ENCODE results near the gene WNT7A.
"Not testable (repeated sequence)": the region's sequence is repeated elsewhere in the genome, so short reads cannot be mapped to it uniquely, and the experiment has no call there.

The WNT7A gene

DNA sequence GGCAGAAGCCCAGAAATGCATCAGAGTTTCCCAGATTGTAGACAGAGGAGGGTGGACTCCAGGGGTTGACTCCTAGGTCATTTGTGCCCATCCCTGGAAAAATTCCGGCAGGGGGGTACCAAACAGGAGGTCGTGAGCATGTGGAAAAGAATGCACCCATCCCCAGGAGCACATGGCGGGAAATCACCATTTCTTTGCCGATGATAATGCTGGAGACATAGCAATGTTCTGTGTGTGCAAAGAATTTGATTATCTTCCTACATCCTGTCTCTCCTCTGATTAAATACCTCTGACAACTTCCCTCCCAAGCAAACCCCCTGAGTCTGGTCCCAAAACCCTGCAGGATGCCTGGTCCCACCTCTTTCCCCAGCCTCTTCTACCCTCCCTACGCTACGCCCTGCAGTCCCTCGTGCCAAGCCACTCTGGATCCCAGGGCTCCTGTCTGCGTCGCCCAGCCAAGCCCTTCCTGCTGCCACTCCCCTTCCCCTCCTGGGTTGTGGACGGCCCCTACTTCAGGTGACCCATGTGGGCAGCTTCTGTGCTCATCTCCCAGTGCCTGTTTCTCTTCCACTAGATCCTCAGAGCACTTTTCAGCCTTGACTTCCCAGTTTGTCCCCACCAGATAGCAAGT lies 15.8 kb downstream of the WNT7A start:
- DNase-seq, result no peak

DNA sequence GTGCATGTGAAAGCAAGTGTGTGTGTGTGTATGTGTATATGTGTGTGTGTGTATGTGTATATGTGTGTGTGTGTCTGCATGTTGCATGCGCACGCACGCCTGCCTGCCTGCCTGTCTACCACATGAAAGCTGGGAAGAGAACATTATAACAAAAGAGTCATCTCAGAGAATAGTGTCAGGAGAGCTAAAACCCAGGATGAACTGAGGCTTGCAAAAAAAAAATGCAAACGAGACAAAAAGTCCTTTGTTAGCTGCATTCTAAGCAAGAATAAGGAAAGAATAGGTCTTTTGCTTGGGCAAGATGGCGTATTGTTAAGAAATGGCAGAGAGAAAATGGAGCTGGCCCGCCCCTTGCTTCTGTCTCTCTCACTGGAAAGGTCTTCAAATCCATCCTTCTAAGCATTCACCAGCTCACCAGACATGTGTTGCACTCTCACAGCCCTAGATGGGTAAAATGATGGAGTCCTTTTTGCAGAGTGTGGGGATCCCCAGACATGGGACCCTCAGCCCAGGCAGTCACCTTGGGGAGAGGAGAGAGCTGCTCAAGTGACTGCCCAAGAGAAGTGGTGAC lies 16.4 kb downstream of the WNT7A start:
- DNase-seq, result no peak

DNA sequence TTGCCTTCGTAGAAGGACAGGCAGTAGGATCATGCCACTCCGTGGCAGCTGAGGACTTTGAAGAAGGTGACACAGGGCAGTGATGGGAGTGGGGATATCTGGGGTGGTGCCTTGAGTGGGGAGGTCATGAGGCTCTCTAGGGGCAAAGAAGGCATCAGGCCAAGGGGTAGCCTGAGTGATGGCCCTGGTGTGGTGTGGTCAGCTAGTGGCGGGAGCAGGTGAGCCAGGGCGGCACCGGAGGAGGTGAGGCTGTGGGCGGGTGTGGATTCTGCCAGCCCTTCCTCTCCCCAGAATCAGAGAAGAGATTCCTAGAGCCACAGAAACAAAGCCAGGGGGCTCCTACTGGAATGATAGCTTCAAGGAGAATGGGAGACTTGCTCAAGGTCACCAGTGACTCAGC lies 18.4 kb downstream of the WNT7A start:
- no peak for DNase-seq

DNA sequence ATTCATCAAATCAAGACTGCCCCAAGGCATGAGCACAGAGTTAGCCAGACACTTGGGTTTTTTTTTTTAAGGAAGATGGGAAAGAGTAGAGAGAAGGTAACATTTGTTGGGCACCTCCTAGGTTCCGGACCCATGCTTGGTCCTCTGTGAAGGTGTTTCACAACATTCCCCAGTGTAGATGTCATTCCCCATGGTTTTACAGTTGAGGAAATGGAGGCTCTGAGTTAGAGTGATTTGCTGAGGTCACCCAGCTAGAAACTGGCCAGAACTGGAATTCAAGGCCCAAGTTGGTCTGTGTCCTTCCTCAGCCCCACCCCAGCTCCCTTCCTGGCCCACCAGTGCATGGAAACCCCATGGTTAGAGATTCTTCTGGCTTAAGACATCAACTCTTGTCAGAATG lies 19.9 kb downstream of the WNT7A start:
- DNase-seq, result no peak

DNA sequence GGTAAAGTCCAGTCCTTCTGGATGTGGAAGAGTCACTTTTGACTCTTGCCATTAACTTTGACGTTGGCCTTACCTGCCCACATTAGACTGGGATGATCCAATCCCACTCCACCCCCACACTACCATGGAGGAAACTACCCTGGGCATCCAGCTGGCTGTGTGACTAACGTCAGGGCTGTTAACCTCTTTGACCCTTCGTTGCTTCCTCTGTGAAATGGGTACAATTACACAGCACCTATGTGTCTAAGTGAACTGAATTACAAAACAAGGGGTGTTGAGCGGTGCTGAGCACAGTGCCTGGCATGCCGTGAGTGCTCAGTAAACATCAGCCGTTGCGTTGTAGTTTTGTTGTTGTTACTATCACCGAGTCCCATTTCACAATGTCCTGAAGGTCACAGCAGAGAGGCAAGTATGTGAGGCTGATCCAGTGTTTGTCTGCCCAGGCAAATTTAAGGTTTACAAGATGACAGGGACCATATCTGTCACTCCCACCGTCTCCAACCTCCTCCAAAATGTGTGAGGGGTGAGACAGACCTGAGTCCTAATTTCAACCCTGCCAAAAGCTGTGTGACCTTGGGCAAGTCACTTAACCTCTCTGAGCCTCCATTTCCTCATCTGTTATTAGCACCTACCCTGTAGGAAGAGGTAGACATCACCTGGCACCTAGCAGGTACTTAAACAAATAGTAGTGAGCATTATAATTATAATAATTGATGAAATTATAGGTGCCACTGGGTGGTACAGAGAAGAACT lies 20.9 kb downstream of the WNT7A start:
- DNase-seq, result no peak

DNA sequence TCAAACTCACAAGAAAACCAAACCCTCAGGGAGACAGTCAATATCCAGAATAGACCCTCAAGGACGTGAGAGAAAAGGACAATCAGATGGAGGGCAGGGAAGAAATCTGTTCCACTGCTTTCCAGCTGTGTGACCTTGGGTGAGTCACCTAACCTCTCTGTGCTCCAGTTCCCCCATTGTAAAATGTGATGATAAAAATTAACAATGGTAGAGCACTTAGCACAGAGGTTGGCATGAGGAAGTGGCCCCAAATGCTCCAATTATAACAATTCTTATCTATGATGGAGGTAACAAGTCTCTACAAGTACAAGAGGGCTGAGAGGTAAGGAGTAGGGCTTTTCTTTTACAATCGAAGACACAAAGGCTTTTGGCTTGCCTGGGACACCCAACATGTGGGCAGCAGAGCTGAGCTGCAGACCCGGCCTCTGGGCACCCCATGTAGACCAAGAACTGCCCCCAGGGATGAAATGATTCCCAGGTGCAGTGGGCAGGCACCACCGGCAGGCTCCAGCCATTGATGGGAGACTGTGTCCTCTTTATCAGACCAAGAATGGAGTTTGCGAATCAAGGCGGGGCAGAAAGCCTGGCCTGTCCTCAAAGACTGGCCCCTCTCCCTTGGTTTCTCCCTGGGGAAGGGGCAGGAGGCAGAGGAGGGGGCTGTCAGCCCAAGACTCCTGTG lies 22.0 kb downstream of the WNT7A start:
- no peak for DNase-seq

DNA sequence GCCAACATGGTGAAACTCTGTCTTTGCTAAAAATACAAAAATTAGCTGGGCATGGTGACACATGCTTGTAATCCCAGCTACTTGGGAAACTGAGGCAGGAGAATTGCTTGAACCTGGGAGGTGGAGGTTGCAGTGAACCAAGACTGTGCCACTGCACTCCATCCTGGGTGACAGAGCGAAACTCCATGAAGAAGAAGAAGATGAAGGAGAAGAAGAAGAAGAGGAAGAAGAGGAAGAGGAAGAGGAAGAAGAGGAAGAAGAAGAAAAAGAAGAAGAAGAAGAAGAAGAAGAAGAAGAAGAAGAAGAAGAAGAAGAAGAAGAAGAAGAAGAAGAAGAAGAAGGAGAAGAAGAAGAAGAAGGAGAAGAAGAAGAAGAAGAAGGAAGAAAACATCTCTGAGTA lies 23.2 kb downstream of the WNT7A start:
- DNase-seq, result not testable (repeated sequence)

DNA sequence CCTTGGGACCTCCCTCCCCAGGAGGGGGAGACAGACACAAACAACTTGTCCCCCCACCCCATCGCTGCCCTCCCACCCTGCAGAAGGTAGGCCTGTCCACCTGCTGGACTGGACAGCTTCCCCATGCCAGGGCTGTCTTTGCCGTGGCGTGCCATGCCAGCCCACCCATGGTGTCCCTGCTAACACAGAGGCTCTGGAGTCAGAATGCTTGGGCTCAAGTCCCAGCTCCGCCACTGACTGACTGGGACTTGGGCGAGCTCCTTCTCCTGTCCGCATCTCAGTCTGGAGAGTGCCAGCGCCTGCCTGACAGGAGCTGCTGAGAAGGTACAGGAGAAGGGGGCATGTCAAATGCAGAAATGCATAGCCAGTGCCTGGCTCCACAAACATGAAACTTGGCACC lies 23.9 kb downstream of the WNT7A start:
- no peak for DNase-seq

DNA sequence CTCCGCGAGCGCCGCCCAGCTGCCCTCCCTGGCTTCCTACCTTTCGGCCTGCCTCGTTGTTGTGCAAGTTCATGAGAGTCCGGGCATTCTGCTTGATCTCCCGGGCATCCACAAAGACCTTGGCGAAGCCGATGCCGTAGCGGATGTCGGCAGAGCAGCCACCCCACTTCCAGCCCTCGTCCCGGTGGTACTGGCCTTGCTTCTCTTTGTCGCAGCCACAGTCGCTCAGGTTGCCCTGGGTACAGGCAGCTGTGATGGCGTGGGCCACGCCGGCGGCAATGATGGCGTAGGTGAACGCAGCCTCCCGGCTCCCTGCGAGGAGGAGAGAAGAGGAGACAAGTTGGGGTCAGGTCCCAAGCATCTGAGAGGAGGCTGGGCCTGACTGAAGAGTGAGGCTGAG lies 25.4 kb downstream of the WNT7A start:
- DNase-seq, result no peak

DNA sequence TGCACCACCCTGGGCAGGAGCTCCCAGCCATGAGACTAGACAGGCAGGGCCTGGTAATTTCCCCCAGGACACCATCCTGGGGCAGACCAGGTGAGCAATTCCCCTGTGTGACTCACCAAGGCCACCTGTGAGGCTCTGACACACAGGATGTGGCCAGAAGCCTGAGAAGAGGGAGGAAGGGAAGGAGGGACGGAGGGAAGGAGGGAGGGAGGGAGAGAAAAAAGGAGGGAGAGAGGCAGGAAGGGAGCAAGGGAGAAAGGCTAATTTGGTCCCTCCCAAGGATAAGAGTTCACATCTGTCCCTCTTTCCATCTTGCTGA lies 25.9 kb downstream of the WNT7A start:
- no peak for DNase-seq

DNA sequence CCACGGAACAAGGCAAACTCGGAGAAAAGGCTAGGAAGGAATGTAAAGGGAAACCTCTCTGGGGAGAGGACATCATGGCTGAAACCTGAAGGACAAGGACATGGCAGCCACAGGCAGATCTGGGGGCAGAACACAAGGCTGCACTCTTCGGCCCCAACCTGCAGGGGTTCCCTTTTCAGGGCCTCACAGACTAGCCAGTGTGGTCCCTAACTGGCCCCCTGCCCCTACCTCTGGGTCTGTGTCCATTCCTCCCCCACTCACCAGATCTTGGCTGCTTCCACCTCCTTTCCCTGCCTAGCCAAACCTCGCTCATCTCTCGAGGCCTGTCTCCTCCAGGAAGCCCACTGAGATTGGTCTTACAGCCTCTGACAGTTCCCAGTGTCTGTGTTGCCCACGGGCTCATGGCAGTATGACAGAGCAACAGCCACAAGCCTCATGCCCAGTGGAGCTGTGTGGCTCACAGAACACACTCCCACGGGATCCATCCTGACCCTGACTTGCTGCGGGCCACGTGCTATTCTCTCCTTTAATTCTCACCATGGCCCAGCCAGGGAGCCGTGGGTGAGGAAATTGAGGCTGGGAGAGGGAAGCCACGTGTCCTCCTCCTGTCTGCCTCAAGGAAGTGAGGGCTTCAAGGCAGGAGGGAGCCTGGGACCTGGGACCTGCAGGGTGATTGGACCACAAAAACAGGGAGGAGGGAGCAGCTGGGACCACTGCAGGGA lies 26.5 kb downstream of the WNT7A start:
- DNase-seq, result no peak

DNA sequence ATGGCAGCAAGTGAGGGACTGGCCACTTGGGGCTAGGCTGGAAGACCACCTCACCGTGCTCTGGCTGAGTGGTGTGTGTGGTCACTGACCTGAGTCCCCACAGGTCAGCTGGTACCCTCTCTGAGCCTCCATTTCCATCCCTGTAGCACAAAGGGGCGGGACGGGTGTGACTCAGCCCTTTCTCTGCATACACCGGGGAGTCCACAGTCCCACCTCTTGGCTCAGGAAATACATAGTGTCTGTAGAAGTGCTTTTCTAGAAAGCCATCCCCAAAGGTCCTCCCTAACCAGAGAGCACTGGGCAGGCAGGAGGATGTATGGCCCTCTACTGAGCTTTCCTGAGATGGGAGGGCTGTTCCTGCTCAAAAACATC lies 27.2 kb downstream of the WNT7A start:
- DNase-seq, result no peak

DNA sequence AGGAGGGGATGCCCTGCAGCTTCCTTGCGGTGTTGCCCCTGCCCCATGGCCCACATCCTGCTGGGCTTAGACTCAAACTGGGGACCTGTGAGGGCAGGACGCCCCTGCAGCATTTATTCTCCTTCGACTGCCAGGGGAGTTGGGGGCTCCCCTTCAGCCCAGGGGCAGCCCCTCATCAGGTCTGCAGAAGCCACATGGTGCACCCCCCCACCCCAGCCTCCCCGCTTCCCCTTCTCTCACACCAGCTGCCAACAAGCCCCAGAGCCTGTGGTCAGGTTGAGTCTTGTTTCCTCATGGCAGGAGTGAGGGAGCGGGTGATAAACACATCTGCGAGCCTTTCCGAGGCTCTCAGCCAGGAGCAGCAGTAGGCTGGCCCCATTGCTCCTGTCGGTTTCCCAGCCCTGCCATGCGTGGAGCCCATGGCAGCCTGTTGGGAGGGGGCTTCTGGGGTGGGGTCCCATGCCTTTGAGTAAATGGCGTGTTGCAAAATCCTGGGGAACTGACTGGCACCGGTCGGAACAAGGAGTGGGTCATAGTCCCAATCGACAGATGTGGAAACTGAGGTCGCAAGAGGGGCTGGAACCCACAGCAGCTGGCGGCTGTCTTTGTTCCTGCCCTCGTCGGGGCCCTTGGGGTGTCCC lies 27.8 kb downstream of the WNT7A start:
- DNase-seq, result no peak

DNA sequence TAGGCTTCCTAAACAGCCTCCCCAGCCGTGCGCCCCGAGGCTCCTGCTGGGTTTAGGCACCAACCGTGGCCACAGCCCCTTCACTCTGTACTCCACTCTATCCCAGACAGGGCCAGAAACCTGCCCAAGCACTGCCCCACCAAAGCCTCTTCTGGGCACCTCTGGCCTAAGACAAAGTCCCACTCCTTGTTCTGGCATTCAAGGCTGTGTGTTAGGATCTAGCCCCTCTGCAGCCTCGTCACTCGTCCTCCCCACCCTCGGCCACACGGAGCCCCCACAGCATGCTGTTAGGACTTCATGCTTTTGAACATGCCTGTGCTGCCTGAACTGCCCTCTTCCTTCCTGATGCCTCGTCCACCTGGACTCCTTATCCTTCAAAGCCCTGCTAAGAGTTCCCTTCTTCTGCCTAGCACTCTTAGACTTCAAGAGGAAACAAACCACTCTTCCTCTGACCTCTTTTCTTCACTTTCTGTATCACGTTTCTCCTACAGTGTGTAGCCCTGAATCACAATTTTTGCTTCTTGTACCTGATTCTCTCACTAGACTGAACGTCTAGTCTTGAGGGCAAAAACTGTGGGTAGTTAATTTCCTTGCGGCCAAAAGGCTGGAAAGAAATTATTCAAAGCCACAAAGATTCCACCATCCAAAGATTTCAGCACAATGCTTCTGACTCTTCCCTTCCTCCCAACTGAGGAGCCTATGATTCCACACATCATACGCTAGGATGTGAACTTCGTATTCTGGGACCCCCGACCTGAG lies 28.6 kb downstream of the WNT7A start:
- no peak for DNase-seq

DNA sequence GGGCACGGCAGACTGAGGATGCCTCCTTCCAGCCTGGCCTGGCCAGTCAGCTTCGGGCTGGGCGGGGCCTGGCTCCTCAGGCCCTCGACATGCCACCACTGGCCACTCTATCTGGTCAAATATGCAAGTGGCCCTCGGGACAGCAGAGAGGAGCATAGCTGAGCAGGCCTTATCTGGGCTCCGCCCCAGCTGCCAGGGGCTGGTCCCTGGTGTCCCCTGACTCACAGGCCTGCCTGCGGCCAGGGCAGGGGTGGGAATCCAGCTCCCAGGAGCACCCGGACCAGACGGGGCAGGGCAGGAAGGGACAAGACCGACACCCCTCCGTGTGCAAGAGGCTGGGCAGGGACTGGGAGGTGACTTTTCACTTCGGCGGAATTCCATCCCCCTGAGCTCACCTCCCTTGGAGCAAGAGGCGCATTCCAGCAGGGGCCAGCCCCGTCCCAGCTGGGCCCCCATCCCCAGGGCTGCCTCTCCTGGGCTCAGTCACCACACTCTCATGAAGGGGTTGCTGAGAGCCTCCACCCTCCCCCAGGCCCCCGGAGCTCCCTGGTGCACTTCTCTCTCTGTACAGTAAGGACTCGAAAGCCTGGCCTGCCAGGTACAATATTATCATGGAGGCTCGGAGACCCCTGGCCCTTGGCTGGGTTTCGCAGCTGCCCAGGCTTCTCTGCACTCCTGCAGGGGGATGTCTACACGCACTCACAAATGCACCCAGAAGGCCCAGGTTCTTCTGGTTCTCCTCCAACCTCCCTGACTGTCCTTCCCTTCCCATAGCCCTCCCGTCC lies 29.5 kb downstream of the WNT7A start:
- DNase-seq, result no peak

DNA sequence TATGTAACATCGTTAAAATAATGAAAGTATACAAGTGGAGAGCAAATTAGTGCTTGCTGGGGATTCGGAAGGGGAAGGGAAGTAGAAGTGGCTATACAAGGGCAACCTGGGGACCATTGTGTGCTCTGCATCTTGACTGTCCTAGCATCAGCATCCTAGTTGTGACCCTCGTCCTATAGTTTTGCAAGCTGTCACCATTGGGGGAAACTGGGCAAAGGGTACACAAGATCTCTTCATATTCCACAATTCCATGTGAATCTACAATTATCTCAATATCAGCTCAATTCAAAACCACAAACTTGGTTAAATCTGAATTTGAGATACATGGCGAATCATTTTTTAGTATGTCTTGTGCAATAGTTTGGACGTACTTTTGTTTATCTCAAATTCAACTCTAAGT lies 30.9 kb downstream of the WNT7A start:
- DNase-seq, result no peak

DNA sequence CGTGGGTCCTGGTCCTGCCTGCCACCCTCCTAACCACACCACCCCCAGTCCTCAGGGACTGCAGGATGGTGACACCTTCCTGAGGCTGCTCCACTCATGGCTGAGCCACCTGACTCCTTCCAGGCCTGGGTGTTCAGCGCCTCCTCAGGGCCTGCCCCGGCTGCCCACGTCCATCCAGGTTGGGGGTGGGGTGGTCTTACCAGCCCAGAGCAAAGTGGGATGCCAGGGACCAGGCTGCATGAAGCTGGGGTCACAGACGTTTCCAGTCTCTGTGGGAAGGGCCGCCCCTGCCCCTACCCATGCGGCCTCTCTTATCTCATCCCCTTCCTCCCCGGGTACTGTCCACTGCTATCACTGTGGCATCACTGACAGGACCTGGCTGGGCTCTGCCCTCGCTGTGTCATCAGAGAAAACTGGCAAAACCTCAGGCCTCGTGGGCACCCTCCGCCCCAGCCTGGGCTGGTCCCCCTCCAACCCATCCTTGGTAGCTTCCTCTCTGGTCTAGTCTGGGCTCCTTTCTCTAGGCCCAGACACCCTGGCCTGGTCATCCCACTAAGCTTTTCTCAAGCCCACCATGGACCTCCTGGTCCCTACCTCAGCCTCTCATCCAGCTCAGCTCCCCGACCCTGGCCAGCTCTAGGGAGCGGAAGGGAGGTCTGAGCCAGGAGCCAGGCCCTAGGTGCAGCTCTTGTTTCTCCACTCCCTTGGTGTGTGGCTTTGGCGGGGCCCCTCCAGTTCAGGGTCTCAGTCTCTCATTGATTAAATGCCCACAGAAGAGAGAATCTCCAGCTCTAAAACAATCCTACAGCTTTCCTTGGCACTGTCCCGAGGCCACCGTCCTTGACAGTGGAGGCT lies 32.9 kb downstream of the WNT7A start:
- no peak for DNase-seq

DNA sequence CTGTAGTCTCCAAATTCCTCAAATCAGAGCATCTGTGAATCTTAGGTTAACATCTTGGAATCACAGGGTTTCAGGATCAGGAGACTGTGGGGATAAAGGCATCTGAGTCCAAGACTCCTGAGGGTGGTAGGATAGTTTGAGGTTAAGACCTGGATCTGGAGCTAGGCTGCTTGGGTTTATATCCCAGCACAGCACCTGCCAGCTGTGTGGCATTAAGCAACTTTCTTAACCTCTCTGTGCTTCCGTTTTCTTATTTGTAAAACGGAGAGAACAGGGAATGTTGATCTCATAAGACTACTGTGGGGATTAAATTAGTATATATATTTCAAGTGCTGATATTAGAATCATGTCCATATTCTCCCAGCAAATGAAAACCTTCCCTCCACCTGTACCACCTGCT lies 33.6 kb downstream of the WNT7A start:
- no peak for DNase-seq

DNA sequence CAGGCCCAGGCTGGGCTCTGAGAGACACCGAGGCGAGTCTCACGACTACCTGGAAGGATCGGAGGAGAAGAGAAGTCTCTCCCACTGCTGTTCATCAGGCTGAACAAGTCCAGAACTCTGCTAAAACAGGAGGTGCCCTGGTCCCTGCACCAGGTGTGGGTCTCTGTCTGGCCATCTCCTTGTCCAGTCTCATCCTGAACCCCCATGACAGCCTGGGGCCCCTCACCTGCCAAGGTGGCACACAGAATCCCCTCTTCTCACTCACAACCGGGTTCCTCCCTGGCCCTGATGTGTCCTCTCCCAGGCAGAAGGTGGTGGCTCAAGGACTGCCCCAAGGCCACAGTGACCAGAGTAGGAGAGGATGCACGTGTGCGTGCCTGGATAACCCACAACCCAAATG lies 34.1 kb downstream of the WNT7A start:
- DNase-seq, result no peak

DNA sequence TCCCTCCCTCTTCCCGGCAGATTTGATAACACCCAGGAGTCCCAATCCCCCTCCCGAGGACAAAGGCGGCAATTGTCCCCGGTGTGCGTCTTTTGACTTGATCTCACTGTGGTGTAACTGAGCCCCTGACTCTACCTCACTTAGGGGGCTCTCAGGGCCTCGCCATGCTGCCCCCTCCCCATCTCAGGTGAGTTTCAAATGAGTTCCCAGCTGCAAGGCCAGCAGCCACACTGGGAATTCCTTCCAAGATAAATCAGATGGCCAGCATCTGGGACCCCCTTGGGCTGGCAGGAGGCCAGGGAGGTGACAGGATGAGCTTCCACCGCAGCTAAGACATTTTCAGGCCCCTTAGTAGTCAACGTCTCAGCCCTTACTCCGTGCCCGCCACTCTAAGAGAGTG lies 35.0 kb downstream of the WNT7A start:
- no peak for DNase-seq

DNA sequence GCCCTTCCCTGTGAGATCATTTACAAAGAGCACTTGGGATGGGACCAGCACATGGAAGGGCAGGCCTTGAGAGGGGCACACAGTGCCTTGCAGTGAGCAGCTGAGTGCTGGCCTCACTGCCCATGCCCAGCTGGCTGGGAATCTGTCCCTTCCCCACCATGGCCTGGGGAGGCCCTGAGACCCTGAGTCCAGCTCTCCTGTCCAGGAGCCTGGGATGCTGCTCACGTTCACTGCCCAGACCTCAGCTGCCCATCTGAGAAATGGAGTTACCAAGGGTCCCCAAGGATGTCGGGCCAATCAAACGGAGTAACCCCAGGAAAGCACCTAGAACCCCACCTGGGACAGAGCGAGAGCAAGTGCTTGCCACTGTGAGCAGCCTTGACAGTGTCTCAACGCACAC lies 35.6 kb downstream of the WNT7A start:
- no peak for DNase-seq

All from NCI-H187 treated with DMSO at 0.1 percent for 48 hours (cell line).